Fibroblast of peridontal ligament (primary cell): ENCODE results near the gene TRAK1.
A peak's percentile ranks its signal among the peaks of the same experiment; 100 is the strongest.

Source experiments
- DNase-seq: peaks from one replicate; pipeline ENCODE4 v3.0.0-alpha.2; 2010; ENCODE audit errors: extremely low read depth

The TRAK1 gene

GRCh38 chr3:42205800-42206514 is 114.8 kb downstream of the TRAK1 start:
- DNase-seq = no peak

- no peak for DNase-seq
These were observed 118.8 kb downstream of the TRAK1 start for GRCh38 chr3:42209917-42210316.

- no peak for DNase-seq
These were observed 119.6 kb downstream of the TRAK1 start for GRCh38 chr3:42210726-42211125.

- no peak for DNase-seq
These were observed 122.3 kb downstream of the TRAK1 start for GRCh38 chr3:42213417-42213816.

GRCh38 chr3:42214064-42214463 is 122.9 kb downstream of the TRAK1 start:
- no peak for DNase-seq

GRCh38 chr3:42214565-42215283 is 123.6 kb downstream of the TRAK1 start:
- peak; percentile 32 for DNase-seq

GRCh38 chr3:42216302-42216701 is 125.1 kb downstream of the TRAK1 start:
- no peak for DNase-seq

- no peak for DNase-seq
These were observed 125.8 kb downstream of the TRAK1 start for GRCh38 chr3:42216931-42217333.

- DNase-seq = no peak
These were observed 129.4 kb downstream of the TRAK1 start for GRCh38 chr3:42220436-42221121.

GRCh38 chr3:42222942-42223693 is 132.0 kb downstream of the TRAK1 start:
- DNase-seq = no peak

GRCh38 chr3:42224178-42224577 is 133.0 kb downstream of the TRAK1 start:
- no peak for DNase-seq

GRCh38 chr3:42224658-42225421 is 133.7 kb downstream of the TRAK1 start:
- DNase-seq = no peak

GRCh38 chr3:42225486-42226363 is 134.6 kb downstream of the TRAK1 start:
- DNase-seq = no peak

GRCh38 chr3:42226470-42227425 is 135.6 kb downstream of the TRAK1 start:
- DNase-seq = no peak

GRCh38 chr3:42228796-42229195 is 137.6 kb downstream of the TRAK1 start:
- peak; percentile 21 for DNase-seq

- DNase-seq = no peak
These were observed 138.2 kb downstream of the TRAK1 start for GRCh38 chr3:42229266-42229941.

GRCh38 chr3:42229942-42230688 is 139.0 kb downstream of the TRAK1 start:
- DNase-seq = peak; percentile 77

- no peak for DNase-seq
These were observed 139.7 kb downstream of the TRAK1 start for GRCh38 chr3:42230860-42231259.
